ENCODE measurements around the gene NRGN. TPM values are rescaled to one million over a fixed set of nuclear protein-coding genes. Genes with fewer than 3 reads are reported as not detected.
A peak's percentile ranks its signal among the peaks of the same experiment; 100 is the strongest.

Gene NRGN
- total and polyA plus RNA-seq, 2 of the 4 experiments (the other 2 are of a cell fraction) = 0.54 to 24.8 TPM

- no peaks in the 10 kb centered on the region for H4K20me1 ChIP-seq (ENCODE audit: insufficient read depth, low read length)
- no peak overlapping the region for H3K9ac ChIP-seq (ENCODE audit: low read depth, low read length)
- BruUV-seq (replicated peaks) = no TSS peak
- H3K14ac ChIP-seq (replicated peaks; ENCODE audit: low read depth, low read length) = no peak overlapping the region
- no peak overlapping the region for H3K23ac ChIP-seq (ENCODE audit: low read depth, low read length)
- DNase-seq (no peak), ATAC-seq (ENCODE audit: low read depth) (no peak)
- in situ Hi-C loops (cut with MboI; ENCODE audit: low sequenced_read_pairs) = no loop called here
- POLR2A ChIA-PET (ENCODE audit: unreplicated experiment) = no interaction called here
- H2BK20ac ChIP-seq (ENCODE audit: low read depth, low read length) = no peak overlapping the region
- intact Hi-C loops (cut with micrococcal nuclease) = loop anchor here (10.0 kb wide), 1 partner anchor 71 kb away; the partner anchor contains the start of genes SIAE and SPA17
- peaks cover 0 to 7% of the 10 kb centered on the region in 2 experiments; a peak in 2 of 4 replicates for H3K79me1 ChIP-seq (ENCODE audit: low read depth in 1 of 2, low read length in 2 of 2)
- H3K4ac ChIP-seq (ENCODE audit: low read depth, low read length) = no peak overlapping the region
- H4K8ac ChIP-seq (ENCODE audit: low read depth in 2 of 2, low read length in 2 of 2) = no peak overlapping the region
- peaks cover 10% of the 10 kb centered on the region for H3K4me1 ChIP-seq (ENCODE audit: control insufficient read depth, insufficient read depth, low read length)
- H2AK5ac ChIP-seq (ENCODE audit: low read depth, low read length) = no peak overlapping the region
- no peak overlapping the region for H4K91ac ChIP-seq (ENCODE audit: insufficient read depth, low read depth, low read length)
- H2AFZ ChIP-seq (replicated peaks; ENCODE audit: low read length, poor library complexity) = peak overlapping the region; percentile 4
- CTCF ChIA-PET = no interaction called here
- no peak overlapping the region for H2AK9ac ChIP-seq (replicated peaks; ENCODE audit: low read depth, low read length, poor library complexity)
- dilution Hi-C loops (cut with HindIII; ENCODE audit: low sequenced_read_pairs, unreplicated experiment) = no loop called here
- peaks cover 14% of the 10 kb centered on the region for H3K9me1 ChIP-seq (ENCODE audit: insufficient read depth, low read length)
- H3K56ac ChIP-seq (ENCODE audit: extremely low read depth, insufficient read depth, low read length) = no peak overlapping the region
- no peak overlapping the region; the same call in 1 of the 2 replicates for H3K4me2 ChIP-seq (ENCODE audit: low read depth, low read length)
- TF ChIP-seq NFE2L2 (IDR thresholded peaks at IDR 0.05; ENCODE audit: low read depth, low read length) = no peak
- no peak for TF ChIP-seq ELK1 (IDR thresholded peaks at IDR 0.05; ENCODE audit: borderline replicate concordance, low read depth, low read length)
- TF ChIP-seq RCOR1 (IDR thresholded peaks at IDR 0.05; ENCODE audit: insufficient replicate concordance, low read length) = no peak
- no peak for TF ChIP-seq FOS (IDR thresholded peaks at IDR 0.05; ENCODE audit: low read depth, low read length)
- TF ChIP-seq CHD1 (IDR thresholded peaks at IDR 0.05; ENCODE audit: low read depth, low read length) = no peak
- TF ChIP-seq, protein P1, sequence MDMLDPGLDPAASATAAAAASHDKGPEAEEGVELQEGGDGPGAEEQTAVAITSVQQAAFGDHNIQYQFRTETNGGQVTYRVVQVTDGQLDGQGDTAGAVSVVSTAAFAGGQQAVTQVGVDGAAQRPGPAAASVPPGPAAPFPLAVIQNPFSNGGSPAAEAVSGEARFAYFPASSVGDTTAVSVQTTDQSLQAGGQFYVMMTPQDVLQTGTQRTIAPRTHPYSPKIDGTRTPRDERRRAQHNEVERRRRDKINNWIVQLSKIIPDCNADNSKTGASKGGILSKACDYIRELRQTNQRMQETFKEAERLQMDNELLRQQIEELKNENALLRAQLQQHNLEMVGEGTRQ (IDR thresholded peaks at IDR 0.05; ENCODE audit: low read depth, low read length) = no peak
- no peak for TF ChIP-seq MXI1 (IDR thresholded peaks at IDR 0.05; ENCODE audit: borderline replicate concordance, low read depth, low read length)
- no peak for TF ChIP-seq POLR2A (IDR thresholded peaks at IDR 0.05; ENCODE audit: low read depth, low read length)
- TF ChIP-seq CEBPB (IDR thresholded peaks at IDR 0.05; ENCODE audit: low read depth, low read length) = no peak
- no peak for TF ChIP-seq MAZ (IDR thresholded peaks at IDR 0.05; ENCODE audit: borderline replicate concordance, low read depth, low read length)
- no peak for TF ChIP-seq SMC3 (IDR thresholded peaks at IDR 0.05; ENCODE audit: low read depth, low read length)
- H2BK15ac ChIP-seq (ENCODE audit: low read depth, low read length) = no peak overlapping the region
- no peak overlapping the region for H3K4me3 ChIP-seq (ENCODE audit: insufficient read depth, low read depth, low read length)
- no peak overlapping the region for H4K5ac ChIP-seq (ENCODE audit: low read depth, low read length)
- 33% methylated on average over 15 of the region's 44 CpGs; no CpG with 5 or more reads in 1 of the 2 experiments for WGBS, 2 experiments (ENCODE audit: extremely low coverage in 2 of 2, insufficient read length in 1 of 2)
- no peaks in the 10 kb centered on the region for H3K36me3 ChIP-seq (ENCODE audit: control insufficient read depth, insufficient read depth, low read length)
- no peaks in the 10 kb centered on the region for H3K9me3 ChIP-seq (ENCODE audit: control insufficient read depth, insufficient read depth, low read length)
- no peak overlapping the region for H2BK5ac ChIP-seq (ENCODE audit: low read depth, low read length, poor library complexity, severe bottlenecking)
- no peak overlapping the region for H3K18ac ChIP-seq (ENCODE audit: low read depth, low read length)
- no peak overlapping the region for H3K27ac ChIP-seq (ENCODE audit: insufficient read depth, low read length)
- H2BK120ac ChIP-seq (ENCODE audit: low read depth, low read length) = no peak overlapping the region
- H3K27me3 ChIP-seq (ENCODE audit: control insufficient read depth, insufficient read depth, low read length) = no peaks in the 10 kb centered on the region; the same call in 1 of the 2 replicates
Measured at GRCh38 chr11:124745270-124745834, 5.6 kb downstream of the NRGN start.

All from IMR-90 (cell line).